ENCODE results near the gene ZFP36L2.

DNA sequence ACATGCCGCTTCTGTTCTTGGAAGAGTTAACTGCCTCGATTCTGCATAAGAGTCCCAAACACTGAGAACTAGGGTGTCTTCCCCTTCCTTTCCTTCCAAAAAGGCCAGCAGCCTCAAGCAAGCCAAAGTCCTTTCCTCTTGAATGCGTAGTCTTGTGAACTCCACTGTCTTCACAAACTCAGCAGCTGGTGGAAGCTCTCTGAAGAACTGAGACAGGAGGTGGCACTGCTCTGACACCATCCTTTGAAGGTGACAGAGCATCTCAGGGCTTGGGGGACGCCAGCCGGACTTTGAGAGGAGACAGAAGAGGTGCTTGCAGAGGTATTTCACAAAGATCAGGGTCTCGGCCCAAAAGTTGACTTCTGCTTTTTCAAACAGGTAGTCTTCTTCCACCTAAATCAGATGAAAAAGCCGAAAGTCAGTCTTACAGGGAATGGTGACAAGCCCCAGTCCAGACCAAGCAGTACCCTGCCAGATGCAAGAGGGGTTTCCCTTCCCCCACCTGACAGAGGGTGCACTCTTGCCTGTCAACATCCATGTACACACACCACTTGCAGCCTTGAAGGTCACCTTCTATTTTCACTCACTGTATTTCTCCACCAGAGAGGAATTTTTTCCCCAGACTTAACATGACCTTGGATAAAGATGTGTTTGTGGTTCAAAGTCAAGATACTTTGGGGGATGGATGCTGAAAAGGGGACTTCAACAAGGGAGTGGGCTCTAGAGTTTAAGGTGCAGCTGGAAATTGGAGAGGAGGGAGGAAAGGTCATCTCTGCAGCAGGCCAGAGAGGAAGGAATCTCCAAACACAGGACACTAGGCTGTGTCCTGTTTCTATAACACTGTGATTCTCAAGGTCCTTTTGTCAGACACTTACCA, 4.8 kb upstream of the ZFP36L2 start:
- TF ChIP-seq EP300 (IDR thresholded peaks at IDR 0.05) (no peak), CTCF (IDR thresholded peaks at IDR 0.05) (no peak), POLR2A (IDR thresholded peaks at IDR 0.05; ENCODE audit: low read depth) (no peak)
